NCI-H1048 (cell line): ENCODE results near the gene TENT5A.
"Not testable (repeated sequence)": the region's sequence is repeated elsewhere in the genome, so short reads cannot be mapped to it uniquely, and the experiment has no call there.

ENCODE experiments used
- DNase-seq: peaks from one replicate; lab custom pipeline; 2025; lab: John Stamatoyannopoulos, UW

TENT5A gene

GRCh38 chr6:81750681-81751387, 1.6 kb downstream of the TENT5A start:
- DNase-seq, result no peak

GRCh38 chr6:81750200-81750599, 2.3 kb downstream of the TENT5A start:
- no peak for DNase-seq

- DNase-seq, result no peak
These were observed 2.8 kb downstream of the TENT5A start for GRCh38 chr6:81749707-81750106.

- DNase-seq, result no peak
These were observed 3.5 kb downstream of the TENT5A start for GRCh38 chr6:81748994-81749393.

GRCh38 chr6:81747327-81747726, 5.2 kb downstream of the TENT5A start:
- no peak for DNase-seq

- no peak for DNase-seq
These were observed 8.3 kb downstream of the TENT5A start for GRCh38 chr6:81744131-81744530.

GRCh38 chr6:81743649-81744048, 8.8 kb downstream of the TENT5A start:
- DNase-seq, result no peak

GRCh38 chr6:81741689-81742088, 10.8 kb downstream of the TENT5A start:
- no peak for DNase-seq

GRCh38 chr6:81740591-81740990, 11.9 kb downstream of the TENT5A start:
- not testable (repeated sequence) for DNase-seq

- no peak for DNase-seq
These were observed 13.0 kb downstream of the TENT5A start for GRCh38 chr6:81739230-81740195.

- no peak for DNase-seq
These were observed 16.1 kb downstream of the TENT5A start for GRCh38 chr6:81736428-81736827.

GRCh38 chr6:81735756-81736380, 16.6 kb downstream of the TENT5A start:
- no peak for DNase-seq

GRCh38 chr6:81734500-81735150, 17.9 kb downstream of the TENT5A start:
- no peak for DNase-seq

- DNase-seq, result no peak
These were observed 18.4 kb downstream of the TENT5A start for GRCh38 chr6:81734081-81734480.

GRCh38 chr6:81731814-81732213, 20.7 kb downstream of the TENT5A start:
- DNase-seq, result no peak

- DNase-seq, result no peak
These were observed 24.5 kb downstream of the TENT5A start for GRCh38 chr6:81727876-81728517.

GRCh38 chr6:81725127-81725526, 27.4 kb downstream of the TENT5A start:
- no peak for DNase-seq

- DNase-seq, result no peak
These were observed 29.8 kb downstream of the TENT5A start for GRCh38 chr6:81722506-81723223.

GRCh38 chr6:81720427-81720826, 32.1 kb downstream of the TENT5A start:
- no peak for DNase-seq

GRCh38 chr6:81718126-81718525, 34.4 kb downstream of the TENT5A start:
- no peak for DNase-seq

GRCh38 chr6:81714684-81715083, 37.8 kb downstream of the TENT5A start:
- no peak for DNase-seq
